HEK293T (cell line): ENCODE data around the gene MRPS10.

Experiments used
- BHLHE40 ChIP-seq: fragments of 450-650 bp; IDR thresholded peaks from 2 replicates; pipeline ENCODE4 v1.6.1; 2016; ENCODE audit warnings: mild to moderate bottlenecking, moderate library complexity, borderline replicate concordance
- FOXA1 ChIP-seq: fragments of 450-650 bp; IDR thresholded peaks from 2 replicates; pipeline ENCODE4 v1.6.1; 2016; ENCODE audit warnings: mild to moderate bottlenecking
- FOXK2 ChIP-seq: fragments of 450-650 bp; IDR thresholded peaks from 2 replicates; pipeline ENCODE4 v1.6.1; 2016; ENCODE audit warnings: mild to moderate bottlenecking
- FOXM1 ChIP-seq: fragments of 450-650 bp; IDR thresholded peaks from 2 replicates; pipeline ENCODE4 v1.6.1; 2017; ENCODE audit warnings: mild to moderate bottlenecking, borderline replicate concordance
- LEF1 ChIP-seq: fragments of 450-650 bp; IDR thresholded peaks from 2 replicates; pipeline ENCODE4 v1.6.1; 2017; ENCODE audit warnings: mild to moderate bottlenecking, borderline replicate concordance
- NFRKB ChIP-seq: fragments of 450-650 bp; IDR thresholded peaks from 2 replicates; pipeline ENCODE4 v1.6.1; 2016; ENCODE audit warnings: mild to moderate bottlenecking, moderate library complexity
- SUZ12 ChIP-seq: fragments of 450-650 bp; IDR thresholded peaks from 2 replicates; pipeline ENCODE4 v1.6.1; 2016; ENCODE audit warnings: mild to moderate bottlenecking

- TF ChIP-seq BHLHE40 (no peak), FOXM1 (no peak), FOXA1 (no peak), FOXK2 (no peak), LEF1 (no peak), SUZ12 (no peak), NFRKB (no peak)
Measured at GRCh38 chr6:42165016-42165415, 52.6 kb downstream of the MRPS10 start.
